Aorta (tissue), 5 donors: ENCODE measurements around the gene CDHR2. TPM values are rescaled to one million over a fixed set of nuclear protein-coding genes. Genes with fewer than 3 reads are reported as not detected.
"Not testable (repeated sequence)": the region's sequence is repeated elsewhere in the genome, so short reads cannot be mapped to it uniquely, and the experiment has no call there.

Source experiments
- ATAC-seq: fragments of 200-7000 bp; cut with Tn5 transposase; one replicate; pipeline ENCODE4 v1.9.1; 2022; ENCODE audit warnings: moderate library complexity; ENCODE audit not compliant: low FRiP score
- DNase-seq, 2 donors: peaks; one replicate each; pipeline ENCODE4 v3.0.0-alpha.2; 2020
- H3K27ac ChIP-seq, 2 donors: one replicate each; pipeline ENCODE4 v1.5.1; 2013; ENCODE audit warnings: low read length in 2 of 2, mild to moderate bottlenecking in 2 of 2, moderate library complexity in 2 of 2, control low read depth in 1 of 2, inconsistent platforms in 1 of 2, low read depth in 1 of 2
- H3K27me3 ChIP-seq, 2 donors: one replicate each; pipeline ENCODE4 v1.6.1; 2013; ENCODE audit warnings: control low read depth in 1 of 2, low read length in 1 of 2, mild to moderate bottlenecking in 1 of 2, moderate library complexity in 1 of 2; ENCODE audit not compliant: insufficient read depth in 2 of 2, control insufficient read depth in 1 of 2
- H3K36me3 ChIP-seq, 2 donors: one replicate each; pipeline ENCODE4 v1.6.1; 2013; ENCODE audit warnings: control low read depth in 1 of 2, low read length in 1 of 2, mild to moderate bottlenecking in 1 of 2; ENCODE audit not compliant: insufficient read depth in 2 of 2, control insufficient read depth in 1 of 2
- H3K4me1 ChIP-seq, 2 donors: one replicate each; pipeline ENCODE4 v1.6.1; 2013; ENCODE audit warnings: low read length in 2 of 2, control low read depth in 1 of 2, mild to moderate bottlenecking in 1 of 2, moderate library complexity in 1 of 2; ENCODE audit not compliant: insufficient read depth in 2 of 2, control insufficient read depth in 1 of 2
- H3K4me3 ChIP-seq, 2 donors: one replicate each; pipeline ENCODE4 v1.5.1; 2013; ENCODE audit warnings: low read length in 2 of 2, control low read depth in 1 of 2, mild to moderate bottlenecking in 1 of 2
- H3K9me3 ChIP-seq: one replicate; pipeline ENCODE4 v1.6.1; 2013; ENCODE audit warnings: mild to moderate bottlenecking, low read length; ENCODE audit not compliant: control insufficient read depth
- whole genome bisulfite sequencing, 2 donors: extraction: QIAGEN DNeasy Blood & Tissue Kit; methylation state at CpG; one replicate each; pipeline ENCODE4 v1.1.7; 2013; 5-methylcytosine and 5-hydroxymethylcytosine counted together
- intact Hi-C, 2 donors: fragments of 100-400 bp; cut with DNase I; formaldehyde crosslinking; loops; one replicate each; pipeline versions ENCODE4 v1.14.2 to v1.15.0; 2022
- polyA plus RNA-seq, 2 donors: library from polyadenylated mRNA; stranded (reverse); fragments of 200-250 nt; gene quantifications; one replicate each; pipeline ENCODE4 v1.2.3, GENCODE V29; 2013
- total RNA-seq, 2 donors: library from RNA; stranded (reverse); fragmentation: NEBNext Ultra II Directional; extraction: Animal tissue kit (Norgen Biotek cat#: 25700); gene quantifications; one replicate each; pipeline ENCODE4 v1.2.1, GENCODE V29; 2021
- donor health status: healthy with polysubstance abuse.
- donor health status: Bipolar disorder and iron deficiency.
- donor health status: DM: no; HTN: no; CAD: no.
- donor health status: DM: no; HTN: no; CAD: no.
- donor health status: DM: yes; HTN: yes; CAD: no.

CDHR2 gene
- total and polyA plus RNA-seq, 4 donors, result 0.08 to 21.5 TPM; not detected in 2

GRCh38 chr5:176549871-176550270 lies 729 bp downstream of the CDHR2 start:
- Histone ChIP-seq H3K27ac (no peak overlapping the region), H3K4me3 (no peak overlapping the region), H3K9me3 (no peaks in the 10 kb centered on the region), H3K4me1 (no peaks in the 10 kb centered on the region), H3K27me3 (no peaks in the 10 kb centered on the region), H3K36me3 (no peaks in the 10 kb centered on the region)
- no peak for ATAC-seq
- intact Hi-C loops, result no loop called here
- WGBS, 2 donors, result 86 to 91% methylated on average over 7 of the region's 7 CpGs
- no peak for DNase-seq

GRCh38 chr5:176550275-176550831 lies 1.2 kb downstream of the CDHR2 start:
- no peaks in the 10 kb centered on the region for H3K36me3 ChIP-seq
- no peaks in the 10 kb centered on the region for H3K9me3 ChIP-seq
- H3K4me3 ChIP-seq, result no peak overlapping the region
- H3K27ac ChIP-seq, result no peak overlapping the region
- ATAC-seq (no peak), DNase-seq (no peak)
- no peaks in the 10 kb centered on the region for H3K4me1 ChIP-seq
- no peaks in the 10 kb centered on the region for H3K27me3 ChIP-seq
- WGBS, 2 donors, result 78 to 82% methylated on average over 13 to 16 of the region's 16 CpGs
- intact Hi-C loops, result no loop called here

GRCh38 chr5:176550937-176551336 lies 1.8 kb downstream of the CDHR2 start:
- ATAC-seq, H3K36me3 ChIP-seq, H3K9me3 ChIP-seq, H3K27ac ChIP-seq, intact Hi-C loops, H3K4me1 ChIP-seq, H3K4me3 ChIP-seq, DNase-seq, H3K27me3 ChIP-seq: not testable (repeated sequence)
- WGBS, 2 donors, result 86 to 88% methylated on average over 11 of the region's 11 CpGs

GRCh38 chr5:176552332-176552869 lies 3.3 kb downstream of the CDHR2 start:
- DNase-seq (no peak), ATAC-seq (no peak)
- H3K9me3 ChIP-seq, result no peaks in the 10 kb centered on the region
- no peak overlapping the region for H3K27ac ChIP-seq
- WGBS, 2 donors, result 79 to 83% methylated on average over 11 of the region's 11 CpGs
- no peak overlapping the region for H3K4me3 ChIP-seq
- H3K4me1 ChIP-seq, result no peaks in the 10 kb centered on the region
- intact Hi-C loops, result no loop called here
- no peaks in the 10 kb centered on the region for H3K27me3 ChIP-seq
- no peaks in the 10 kb centered on the region for H3K36me3 ChIP-seq

GRCh38 chr5:176553260-176554085 lies 4.3 kb downstream of the CDHR2 start:
- WGBS, 2 donors, result 64% methylated on average over 18 of the region's 18 CpGs
- Histone ChIP-seq H3K27ac (no peak overlapping the region), H3K4me3 (no peak overlapping the region), H3K36me3 (no peaks in the 10 kb centered on the region), H3K9me3 (no peaks in the 10 kb centered on the region), H3K4me1 (no peaks in the 10 kb centered on the region), H3K27me3 (no peaks in the 10 kb centered on the region)
- intact Hi-C loops, result no loop called here
- no peak for ATAC-seq
- DNase-seq, result no peak

GRCh38 chr5:176557846-176558245 lies 8.7 kb downstream of the CDHR2 start:
- WGBS, 2 donors, result 94 to 98% methylated on average over 12 to 13 of the region's 13 CpGs
- H3K4me1 ChIP-seq, result no peaks in the 10 kb centered on the region
- H3K9me3 ChIP-seq, result no peaks in the 10 kb centered on the region
- ATAC-seq, result no peak
- H3K36me3 ChIP-seq, result no peaks in the 10 kb centered on the region
- DNase-seq, result peak in 1 of 2 donors; percentile 61
- intact Hi-C loops, result no loop called here
- H3K4me3 ChIP-seq, result no peak overlapping the region
- no peaks in the 10 kb centered on the region for H3K27me3 ChIP-seq
- no peak overlapping the region for H3K27ac ChIP-seq

GRCh38 chr5:176559683-176560082 lies 10.5 kb downstream of the CDHR2 start:
- H3K9me3 ChIP-seq, result no peaks in the 10 kb centered on the region
- H3K27me3 ChIP-seq, result no peaks in the 10 kb centered on the region
- no peak overlapping the region for H3K27ac ChIP-seq
- no peak for ATAC-seq
- 49 to 54% methylated on average over 5 of the region's 5 CpGs for WGBS, 2 donors
- intact Hi-C loops, result no loop called here
- DNase-seq, result no peak
- H3K4me3 ChIP-seq, result no peak overlapping the region
- no peaks in the 10 kb centered on the region for H3K4me1 ChIP-seq
- H3K36me3 ChIP-seq, result no peaks in the 10 kb centered on the region

GRCh38 chr5:176560364-176560763 lies 11.2 kb downstream of the CDHR2 start:
- intact Hi-C loops, result no loop called here
- no peaks in the 10 kb centered on the region for H3K36me3 ChIP-seq
- H3K27me3 ChIP-seq, result no peaks in the 10 kb centered on the region
- 70 to 71% methylated on average over 8 of the region's 8 CpGs for WGBS, 2 donors
- H3K4me1 ChIP-seq, result no peaks in the 10 kb centered on the region
- ATAC-seq (no peak), DNase-seq (no peak)
- no peak overlapping the region for H3K4me3 ChIP-seq
- no peak overlapping the region for H3K27ac ChIP-seq
- no peaks in the 10 kb centered on the region for H3K9me3 ChIP-seq

- Histone ChIP-seq H3K4me3 (no peak overlapping the region), H3K27me3 (no peaks in the 10 kb centered on the region), H3K36me3 (no peaks in the 10 kb centered on the region), H3K4me1 (no peaks in the 10 kb centered on the region), H3K9me3 (no peaks in the 10 kb centered on the region), H3K27ac (no peak overlapping the region)
- WGBS, 2 donors, result 83 to 91% methylated on average over 3 of the region's 3 CpGs
- ATAC-seq (no peak), DNase-seq (no peak)
- intact Hi-C loops, result no loop called here
Observed at GRCh38 chr5:176561259-176561658, 12.1 kb downstream of the CDHR2 start.
